Body of pancreas (tissue), 4 donors: ENCODE measurements around the gene BET1.

Experiments used
- CTCF ChIP-seq, 7 experiments: fragments of 450-650 bp in 4 of 7; fragments of 200-600 bp in 3 of 7; sonication (generic) in 3 of 7; IDR thresholded peaks; one replicate each; pipeline ENCODE4 v1.5.1; 2016 to 2019; ENCODE audit warnings: antibody characterized with exemption in 7 of 7
- POLR2A ChIP-seq, 3 donors: fragments of 450-650 bp; IDR thresholded peaks; one replicate each; pipeline ENCODE4 v1.6.1; 2016; ENCODE audit warnings: antibody characterized with exemption in 3 of 3, mild to moderate bottlenecking in 2 of 3

GRCh38 chr7:94040254-94040653 is 36.1 kb upstream of the BET1 start:
- TF ChIP-seq CTCF (IDR thresholded peaks at IDR 0.05) (no peak), POLR2A (IDR thresholded peaks at IDR 0.05) (no peak)
